Adrenal gland (tissue), 5 donors: Measurements from ENCODE around the gene ZFP57.

Experiments
- POLR2A ChIP-seq, 2 donors: fragments of 450-650 bp; IDR thresholded peaks; one replicate each; pipeline ENCODE4 v1.6.1; 2017; ENCODE audit warnings: antibody characterized with exemption in 2 of 2, mild to moderate bottlenecking in 2 of 2, moderate library complexity in 1 of 2
- TF ChIP-seq, protein P1 (sequence below), 6 experiments: fragments of 450-650 bp in 4 of 6; fragments of 200-600 bp in 2 of 6; sonication (generic) in 1 of 6; IDR thresholded peaks; 1 replicate in 5 of 6; 2 replicates in 1 of 6; pipeline versions ENCODE4 v1.5.1 to v1.8.0; 2016 to 2021; ENCODE audit warnings: antibody characterized with exemption in 6 of 6, mild to moderate bottlenecking in 2 of 6, moderate library complexity in 1 of 6
- donor health status: DM: no; HTN: no; CAD: no.

DNA sequence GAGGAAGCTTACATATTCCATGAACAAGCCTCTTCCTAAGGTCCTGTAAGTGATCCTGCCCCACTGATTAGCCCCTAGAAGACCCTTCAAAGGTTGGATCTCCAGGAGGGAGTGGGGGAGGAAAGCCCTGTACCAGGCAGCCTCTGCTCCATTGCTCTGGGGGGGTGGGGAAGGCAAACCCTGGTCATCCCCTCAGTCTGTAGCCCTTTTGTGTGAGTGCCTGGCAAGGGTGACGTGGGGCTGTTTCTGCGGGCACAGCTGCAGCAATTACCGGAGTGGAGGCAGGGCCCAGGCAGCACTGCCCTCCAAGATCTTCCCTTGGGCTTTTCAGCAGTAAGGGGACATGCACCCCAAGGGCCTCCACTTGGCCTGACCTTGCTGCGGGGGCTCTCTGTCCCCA is 24.2 kb downstream of the ZFP57 start, which contains the start of gene MOG:
- TF ChIP-seq, protein P1, sequence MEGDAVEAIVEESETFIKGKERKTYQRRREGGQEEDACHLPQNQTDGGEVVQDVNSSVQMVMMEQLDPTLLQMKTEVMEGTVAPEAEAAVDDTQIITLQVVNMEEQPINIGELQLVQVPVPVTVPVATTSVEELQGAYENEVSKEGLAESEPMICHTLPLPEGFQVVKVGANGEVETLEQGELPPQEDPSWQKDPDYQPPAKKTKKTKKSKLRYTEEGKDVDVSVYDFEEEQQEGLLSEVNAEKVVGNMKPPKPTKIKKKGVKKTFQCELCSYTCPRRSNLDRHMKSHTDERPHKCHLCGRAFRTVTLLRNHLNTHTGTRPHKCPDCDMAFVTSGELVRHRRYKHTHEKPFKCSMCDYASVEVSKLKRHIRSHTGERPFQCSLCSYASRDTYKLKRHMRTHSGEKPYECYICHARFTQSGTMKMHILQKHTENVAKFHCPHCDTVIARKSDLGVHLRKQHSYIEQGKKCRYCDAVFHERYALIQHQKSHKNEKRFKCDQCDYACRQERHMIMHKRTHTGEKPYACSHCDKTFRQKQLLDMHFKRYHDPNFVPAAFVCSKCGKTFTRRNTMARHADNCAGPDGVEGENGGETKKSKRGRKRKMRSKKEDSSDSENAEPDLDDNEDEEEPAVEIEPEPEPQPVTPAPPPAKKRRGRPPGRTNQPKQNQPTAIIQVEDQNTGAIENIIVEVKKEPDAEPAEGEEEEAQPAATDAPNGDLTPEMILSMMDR (IDR thresholded peaks at IDR 0.05), result no peak
- no peak for TF ChIP-seq POLR2A (IDR thresholded peaks at IDR 0.05)
